Measurements from ENCODE around the gene FNDC3B. TPM values are rescaled to one million over a fixed set of nuclear protein-coding genes. Genes with fewer than 3 reads are reported as not detected.

Gene FNDC3B
- total and polyA plus RNA-seq, 7 donors, result 16.2 to 93.9 (median 50.3) TPM

DNA sequence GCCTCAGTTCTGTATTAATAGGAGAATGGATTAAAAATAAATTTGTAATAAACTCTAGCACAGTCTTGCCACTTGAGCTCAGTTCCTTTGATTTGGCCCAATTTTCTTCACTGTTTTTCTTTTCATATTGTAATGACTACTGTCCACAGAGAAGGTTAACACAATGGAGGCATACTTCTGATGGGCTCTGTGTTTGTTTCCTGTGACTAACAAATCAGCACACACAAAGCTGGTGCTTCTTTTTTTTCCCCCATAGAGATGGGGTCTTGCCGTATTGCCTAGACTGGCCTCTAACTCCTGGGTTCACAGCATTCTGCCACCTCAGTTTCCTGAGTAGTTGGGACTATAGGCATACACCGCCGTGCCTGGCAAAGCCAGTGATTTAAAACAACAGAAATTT is 226.7 kb downstream of the FNDC3B start:
- no peak for TF ChIP-seq POLR2A (IDR thresholded peaks at IDR 0.05)
- TF ChIP-seq, protein P1, sequence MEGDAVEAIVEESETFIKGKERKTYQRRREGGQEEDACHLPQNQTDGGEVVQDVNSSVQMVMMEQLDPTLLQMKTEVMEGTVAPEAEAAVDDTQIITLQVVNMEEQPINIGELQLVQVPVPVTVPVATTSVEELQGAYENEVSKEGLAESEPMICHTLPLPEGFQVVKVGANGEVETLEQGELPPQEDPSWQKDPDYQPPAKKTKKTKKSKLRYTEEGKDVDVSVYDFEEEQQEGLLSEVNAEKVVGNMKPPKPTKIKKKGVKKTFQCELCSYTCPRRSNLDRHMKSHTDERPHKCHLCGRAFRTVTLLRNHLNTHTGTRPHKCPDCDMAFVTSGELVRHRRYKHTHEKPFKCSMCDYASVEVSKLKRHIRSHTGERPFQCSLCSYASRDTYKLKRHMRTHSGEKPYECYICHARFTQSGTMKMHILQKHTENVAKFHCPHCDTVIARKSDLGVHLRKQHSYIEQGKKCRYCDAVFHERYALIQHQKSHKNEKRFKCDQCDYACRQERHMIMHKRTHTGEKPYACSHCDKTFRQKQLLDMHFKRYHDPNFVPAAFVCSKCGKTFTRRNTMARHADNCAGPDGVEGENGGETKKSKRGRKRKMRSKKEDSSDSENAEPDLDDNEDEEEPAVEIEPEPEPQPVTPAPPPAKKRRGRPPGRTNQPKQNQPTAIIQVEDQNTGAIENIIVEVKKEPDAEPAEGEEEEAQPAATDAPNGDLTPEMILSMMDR (IDR thresholded peaks at IDR 0.05), result no peak
- TF ChIP-seq EP300 (IDR thresholded peaks at IDR 0.05), result no peak
- TF ChIP-seq POLR2AphosphoS5 (IDR thresholded peaks at IDR 0.05), result no peak
- no peak overlapping the region for H3K4me3 ChIP-seq
- H3K36me3 ChIP-seq, result peaks cover 0 to 15% (median 2%) of the 10 kb centered on the region in 4 donors
- intact Hi-C loops (cut with DNase I), result no loop called here
- H3K4me1 ChIP-seq, result peaks cover 0 to 28% (median 10%) of the 10 kb centered on the region in 4 donors
- no peak for DNase-seq
- 99 to 100% methylated on average over 3 of the region's 3 CpGs for WGBS, 2 donors
- no peak overlapping the region for H3K27ac ChIP-seq
- no peaks in the 10 kb centered on the region for H3K9me3 ChIP-seq
- no peaks in the 10 kb centered on the region for H3K27me3 ChIP-seq

DNA sequence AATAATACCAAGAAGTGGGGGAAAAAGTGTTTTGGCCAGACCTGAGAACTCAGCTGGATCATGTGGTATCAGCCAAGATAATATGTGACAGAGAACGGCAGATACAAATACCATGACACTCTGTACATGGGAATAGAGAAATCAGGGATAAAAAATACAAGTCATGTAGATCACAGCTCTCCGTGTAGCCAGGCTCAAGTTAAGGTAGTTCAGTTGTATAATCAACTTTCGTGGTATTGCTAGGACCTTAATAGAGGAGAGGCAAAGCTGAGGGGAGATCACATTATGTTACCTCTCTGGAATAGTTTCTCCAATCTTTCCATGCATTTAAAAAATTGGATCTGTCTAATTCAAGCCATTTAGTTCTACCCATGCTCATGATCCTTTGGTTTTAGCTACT is 229.0 kb downstream of the FNDC3B start:
- Histone ChIP-seq H3K4me3 (no peak overlapping the region), H3K4me1 (peaks cover 0 to 13% (median 5%) of the 10 kb centered on the region in 4 donors), H3K36me3 (peaks cover 0 to 15% (median 2%) of the 10 kb centered on the region in 4 donors), H3K27ac (peak overlapping the region in 1 of 4 donors; percentile 17), H3K27me3 (no peaks in the 10 kb centered on the region), H3K9me3 (no peaks in the 10 kb centered on the region)
- no peak for TF ChIP-seq POLR2A (IDR thresholded peaks at IDR 0.05)
- no peak for TF ChIP-seq EP300 (IDR thresholded peaks at IDR 0.05)
- TF ChIP-seq, protein P1 (IDR thresholded peaks at IDR 0.05), result no peak
- no peak for TF ChIP-seq POLR2AphosphoS5 (IDR thresholded peaks at IDR 0.05)
- 90 to 92% methylated on average over 3 of the region's 3 CpGs for WGBS, 2 donors
- intact Hi-C loops (cut with DNase I), result no loop called here
- no peak for DNase-seq

DNA sequence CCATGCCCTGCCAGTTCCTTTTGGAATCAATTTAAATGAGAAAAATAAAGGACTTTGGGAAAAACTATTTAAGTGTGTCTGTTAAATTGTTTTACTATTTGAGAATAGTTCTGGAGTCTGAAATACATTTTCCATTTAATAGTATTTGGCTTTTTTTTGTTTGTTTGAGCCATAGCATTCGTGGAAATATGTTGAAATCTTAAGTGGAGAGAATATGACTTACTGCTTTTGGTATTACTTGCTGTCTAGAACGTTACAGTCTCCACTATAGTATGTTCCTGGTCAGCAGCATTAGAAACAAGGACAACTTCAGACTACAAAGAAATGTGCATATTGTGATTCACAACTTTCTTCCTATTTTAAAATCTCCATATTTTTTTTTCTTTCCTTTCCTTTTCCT is 229.5 kb downstream of the FNDC3B start:
- Histone ChIP-seq H3K4me3 (no peak overlapping the region), H3K4me1 (peaks cover 0 to 11% (median 5%) of the 10 kb centered on the region in 4 donors), H3K36me3 (peaks cover 0 to 15% (median 2%) of the 10 kb centered on the region in 4 donors), H3K27me3 (no peaks in the 10 kb centered on the region), H3K27ac (peak overlapping the region in 1 of 4 donors; percentile 17), H3K9me3 (no peaks in the 10 kb centered on the region)
- DNase-seq, result no peak
- TF ChIP-seq, protein P1 (IDR thresholded peaks at IDR 0.05), result no peak
- TF ChIP-seq POLR2AphosphoS5 (IDR thresholded peaks at IDR 0.05) (no peak), POLR2A (IDR thresholded peaks at IDR 0.05) (no peak), EP300 (IDR thresholded peaks at IDR 0.05) (no peak)
- intact Hi-C loops (cut with DNase I), result no loop called here
- WGBS, 2 donors, result 79 to 88% methylated on average over 2 of the region's 2 CpGs

DNA sequence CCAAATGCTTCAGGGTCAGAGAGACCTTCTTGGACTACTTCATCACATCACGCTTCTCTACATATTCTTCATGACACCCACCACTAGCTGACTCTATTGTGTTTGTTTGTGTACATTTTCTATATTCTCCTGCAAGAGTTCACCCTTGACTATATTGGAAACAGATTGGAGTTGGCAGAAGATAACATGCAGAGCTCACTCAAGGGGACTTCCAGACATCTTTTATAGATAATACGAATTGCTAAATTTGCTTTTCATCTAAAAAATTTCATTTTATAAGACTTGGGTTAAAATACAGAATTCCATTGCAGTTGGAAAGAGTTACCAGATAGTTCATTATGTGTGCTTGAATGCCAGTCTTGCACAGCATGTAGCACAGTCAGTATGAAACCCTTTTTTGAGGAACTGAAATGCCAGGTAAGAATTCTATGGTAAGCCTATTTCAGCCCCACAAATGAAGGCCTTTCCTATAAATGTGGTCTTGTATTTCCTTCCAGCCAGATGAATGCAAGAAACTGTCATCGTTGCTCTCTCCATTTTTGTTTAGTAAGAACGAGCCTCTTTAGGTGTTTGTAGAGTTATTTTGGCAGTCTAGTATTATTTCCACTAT is 231.3 kb downstream of the FNDC3B start:
- 87 to 96% methylated on average over 4 of the region's 4 CpGs for WGBS, 2 donors
- Histone ChIP-seq H3K4me3 (no peak overlapping the region), H3K36me3 (peaks cover 0 to 15% (median 2%) of the 10 kb centered on the region in 4 donors), H3K4me1 (peaks cover 0 to 16% (median 5%) of the 10 kb centered on the region in 4 donors), H3K27me3 (no peaks in the 10 kb centered on the region), H3K9me3 (no peaks in the 10 kb centered on the region), H3K27ac (no peak overlapping the region)
- intact Hi-C loops (cut with DNase I), result no loop called here
- DNase-seq, result no peak
- TF ChIP-seq POLR2AphosphoS5 (IDR thresholded peaks at IDR 0.05) (no peak), EP300 (IDR thresholded peaks at IDR 0.05) (no peak), POLR2A (IDR thresholded peaks at IDR 0.05) (no peak)

DNA sequence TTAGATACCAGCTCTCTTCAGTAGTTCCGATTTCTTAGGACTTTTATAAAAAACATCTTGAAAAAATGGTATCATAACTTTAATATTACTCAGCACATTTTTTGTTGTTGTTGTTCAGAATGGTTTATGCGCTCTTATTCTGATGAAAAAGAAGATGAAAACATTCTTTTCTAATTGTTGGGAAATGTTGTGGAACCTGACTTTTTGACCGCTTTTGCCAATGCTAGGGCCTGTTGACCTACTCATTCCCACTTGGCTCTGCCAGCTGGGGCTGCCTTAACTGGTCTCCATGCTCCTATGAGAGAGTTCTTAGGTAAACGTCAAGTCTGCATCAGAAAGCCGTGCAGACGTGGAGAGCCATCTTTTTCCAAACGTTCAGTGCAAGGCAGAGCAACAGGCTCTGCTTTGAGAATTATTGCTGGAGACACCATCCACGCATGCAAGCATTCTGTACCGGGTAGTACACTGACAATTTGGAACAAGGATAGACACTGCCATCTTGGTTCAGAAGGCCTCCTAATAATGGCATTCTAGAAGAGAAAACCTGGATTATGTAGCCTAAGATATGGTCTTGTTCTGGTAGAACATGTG is 232.1 kb downstream of the FNDC3B start:
- WGBS, 2 donors, result 97% methylated on average over 9 of the region's 9 CpGs
- H3K4me1 ChIP-seq, result peaks cover 0 to 16% (median 5%) of the 10 kb centered on the region in 4 donors
- no peaks in the 10 kb centered on the region for H3K27me3 ChIP-seq
- H3K27ac ChIP-seq, result peak overlapping the region in 1 of 4 donors; percentile 46
- no peak overlapping the region for H3K4me3 ChIP-seq
- TF ChIP-seq POLR2A (IDR thresholded peaks at IDR 0.05) (no peak), EP300 (IDR thresholded peaks at IDR 0.05) (no peak), POLR2AphosphoS5 (IDR thresholded peaks at IDR 0.05) (no peak)
- TF ChIP-seq, protein P1 (IDR thresholded peaks at IDR 0.05), result no peak
- no peak for DNase-seq
- H3K9me3 ChIP-seq, result no peaks in the 10 kb centered on the region
- intact Hi-C loops (cut with DNase I), result no loop called here
- H3K36me3 ChIP-seq, result peaks cover 0 to 10% (median 2%) of the 10 kb centered on the region in 4 donors
